SK-N-SH (cell line): ENCODE results near the gene STX1B. TPM values are rescaled to one million over a fixed set of nuclear protein-coding genes. Genes with fewer than 3 reads are reported as not detected.

Source experiments
- CTCF ChIA-PET: fragments of 300-600, 350-600 bp; formaldehyde crosslinking; extraction: SDS; loops from one replicate; lab custom pipeline; 2021; lab: Yijun Ruan, JAX
- POLR2A ChIA-PET: fragments of 350-600 bp; sonication (Branson Sonifier 250); formaldehyde crosslinking; extraction: SDS; loops from one replicate; lab custom pipeline; 2020; ENCODE audit warnings: antibody characterized with exemption, inconsistent platforms; lab: Yijun Ruan, JAX
- DNase-seq: peaks from one replicate; pipeline ENCODE4 v3.0.0; 2012
- H2AFZ ChIP-seq: fragments of 200-600 bp; sonication (generic); 2 replicates; pipeline ENCODE4 v1.8.1; 2016; ENCODE audit warnings: antibody characterized with exemption, mild to moderate bottlenecking, low read depth
- H3F3A ChIP-seq: fragments of 200-600 bp; sonication (generic); replicated peaks from 2 replicates; pipeline ENCODE3; 2016; ENCODE audit warnings: antibody characterized with exemption, mild to moderate bottlenecking; ENCODE audit not compliant: insufficient read depth
- H3K27ac ChIP-seq, 2 experiments: fragments of 200-500 bp in 1 of 2; fragments of 200-600 bp in 1 of 2; sonication (Bioruptor generic) in 1 of 2; sonication (generic), shearing (Covaris generic) in 1 of 2; 2 replicates each; pipeline versions ENCODE4 v1.5.1 to v1.6.1; 2014 to 2016; ENCODE audit warnings: low read depth in 2 of 2, inconsistent platforms in 1 of 2, low read length in 1 of 2, mild to moderate bottlenecking in 1 of 2, mixed read lengths in 1 of 2
- H3K27me3 ChIP-seq: fragments of 200-600 bp; sonication (generic), shearing (Covaris generic); 2 replicates; pipeline ENCODE4 v1.6.1; 2016; ENCODE audit warnings: mixed run types; ENCODE audit not compliant: insufficient read depth
- H3K36me3 ChIP-seq, 2 experiments: fragments of 200-500 bp in 1 of 2; fragments of 200-600 bp in 1 of 2; sonication (Bioruptor generic) in 1 of 2; sonication (generic) in 1 of 2; replicated peaks in 1 of 2; 2 replicates each; pipeline versions ENCODE3 to v1.5.1; 2014 to 2016; ENCODE audit warnings: low read length in 1 of 2, mild to moderate bottlenecking in 1 of 2; ENCODE audit not compliant: insufficient read depth in 2 of 2, control insufficient read depth in 1 of 2
- H3K4me1 ChIP-seq, 2 experiments: fragments of 200-500 bp in 1 of 2; fragments of 200-600 bp in 1 of 2; sonication (Bioruptor generic) in 1 of 2; sonication (generic), shearing (Covaris generic) in 1 of 2; 2 replicates each; pipeline versions ENCODE4 v1.5.1 to v1.6.1; 2014 to 2016; ENCODE audit warnings: low read depth in 1 of 2, low read length in 1 of 2, mixed run types in 1 of 2; ENCODE audit not compliant: insufficient read depth in 2 of 2, control insufficient read depth in 1 of 2
- H3K4me2 ChIP-seq: fragments of 200-600 bp; sonication (generic), shearing (Covaris generic); 2 replicates; pipeline ENCODE4 v1.6.1; 2017; ENCODE audit warnings: mixed run types
- H3K4me3 ChIP-seq, 2 experiments: fragments of 200-500 bp in 1 of 2; fragments of 200-600 bp in 1 of 2; sonication (Bioruptor generic) in 1 of 2; sonication (generic), shearing (Covaris generic) in 1 of 2; 2 replicates each; pipeline versions ENCODE4 v1.5.1 to v1.8.1; 2014 to 2016; ENCODE audit warnings: low read depth in 2 of 2, inconsistent platforms in 1 of 2, low read length in 1 of 2, mild to moderate bottlenecking in 1 of 2, mixed read lengths in 1 of 2, moderate library complexity in 1 of 2
- H3K79me2 ChIP-seq: fragments of 200-600 bp; sonication (generic); 2 replicates; pipeline ENCODE4 v1.8.1; 2017; ENCODE audit warnings: mild to moderate bottlenecking; ENCODE audit not compliant: insufficient read depth
- H3K9ac ChIP-seq: fragments of 200-600 bp; sonication (generic); 2 replicates; pipeline ENCODE4 v1.6.1; 2017; ENCODE audit warnings: mixed run types
- H3K9me2 ChIP-seq: fragments of 200-600 bp; sonication (generic); 2 replicates; pipeline ENCODE4 v1.6.1; 2017; ENCODE audit warnings: mixed run types
- H3K9me3 ChIP-seq: fragments of 200-600 bp; sonication (generic); 2 replicates; pipeline ENCODE4 v1.6.1; 2017; ENCODE audit warnings: mixed run types, mild to moderate bottlenecking, moderate library complexity
- H4K20me1 ChIP-seq: fragments of 200-600 bp; sonication (generic); 2 replicates; pipeline ENCODE4 v1.6.1; 2017; ENCODE audit warnings: mild to moderate bottlenecking, mixed run types; ENCODE audit not compliant: insufficient read depth
- CHD2 ChIP-seq: fragments of 150-350 bp; IDR thresholded peaks from 2 replicates; pipeline ENCODE4 v1.6.1; 2018; ENCODE audit warnings: low read length; ENCODE audit not compliant: partially characterized antibody
- EZH2phosphoT487 ChIP-seq: fragments of 200-600 bp; sonication (generic); IDR thresholded peaks from 2 replicates; pipeline ENCODE4 v1.6.1; 2017; ENCODE audit warnings: low read depth, mixed run types, mild to moderate bottlenecking, antibody characterized with exemption, moderate library complexity, borderline replicate concordance
- FOXJ3 ChIP-seq: sonication (generic); formaldehyde crosslinking; IDR thresholded peaks from 2 replicates; pipeline ENCODE4 v1.5.1; 2020; ENCODE audit warnings: mild to moderate bottlenecking, missing genetic modification reagents
- FOXM1 ChIP-seq: IDR thresholded peaks from 2 replicates; pipeline ENCODE4 v1.4.0; 2012; ENCODE audit warnings: low read depth, mild to moderate bottlenecking
- MAX ChIP-seq: IDR thresholded peaks from 2 replicates; pipeline ENCODE4 v1.4.0; 2012; ENCODE audit warnings: low read depth
- MXI1 ChIP-seq: IDR thresholded peaks from 2 replicates; pipeline ENCODE4 v1.6.1; 2012; ENCODE audit warnings: mild to moderate bottlenecking, low read depth, low read length, improper control_type of control experiment
- RXRA ChIP-seq: IDR thresholded peaks from 2 replicates; pipeline ENCODE4 v1.4.0; 2012; ENCODE audit warnings: low read depth, mild to moderate bottlenecking, borderline replicate concordance
- TCF12 ChIP-seq: IDR thresholded peaks from 2 replicates; pipeline ENCODE4 v1.4.0; 2012
- WGBS: methylation state at CpG from one replicate; pipeline ENCODE4 v1.1.6; 2017; ENCODE audit warnings: low lambda C conversion rate; 5-methylcytosine and 5-hydroxymethylcytosine counted together
- polyA plus RNA-seq, 3 experiments: library from polyadenylated mRNA; depleted of rRNA; stranded (reverse); fragments of >200 nt; gene quantifications; 2 replicates each; pipeline ENCODE4 v1.2.3, GENCODE V29; 2012
- TF ChIP-seq, protein P1 (sequence below): fragments of 150-350 bp; IDR thresholded peaks from 2 replicates; pipeline ENCODE4 v1.6.1; 2016; ENCODE audit warnings: mild to moderate bottlenecking, low read depth, low read length
- TF ChIP-seq, protein P2 (sequence below): IDR thresholded peaks from 2 replicates; pipeline ENCODE4 v1.6.1; 2012; ENCODE audit warnings: mild to moderate bottlenecking, low read depth, low read length, moderate library complexity

STX1B gene
- polyA plus RNA-seq, 1 of the 3 experiments (the other 2 are of a cell fraction) = 21.2 TPM

GRCh38 chr16:30944352-30944751, 66.1 kb downstream of the STX1B start:
- H3K9ac ChIP-seq = no peak overlapping the region
- 0 out of 2 replicates have a peak, but pooled peaks cover 16% of the 10 kb centered on the region for H3K79me2 ChIP-seq
- H3K4me3 ChIP-seq = no peak overlapping the region
- ChIA-PET CTCF (interaction anchor here (0.7 to 1.5 kb wide), 2 partner anchors 9 to 100 kb away, joined by 3 to 9 read pairs; no protein-coding TSS in a partner anchor), POLR2A (no interaction called here)
- H3K27me3 ChIP-seq = no peaks in the 10 kb centered on the region
- H3K27ac ChIP-seq = no peak overlapping the region
- TF ChIP-seq MAX (no peak), TCF12 (no peak), MXI1 (no peak), CHD2 (no peak), FOXM1 (no peak), EZH2phosphoT487 (no peak)
- TF ChIP-seq, protein P1, sequence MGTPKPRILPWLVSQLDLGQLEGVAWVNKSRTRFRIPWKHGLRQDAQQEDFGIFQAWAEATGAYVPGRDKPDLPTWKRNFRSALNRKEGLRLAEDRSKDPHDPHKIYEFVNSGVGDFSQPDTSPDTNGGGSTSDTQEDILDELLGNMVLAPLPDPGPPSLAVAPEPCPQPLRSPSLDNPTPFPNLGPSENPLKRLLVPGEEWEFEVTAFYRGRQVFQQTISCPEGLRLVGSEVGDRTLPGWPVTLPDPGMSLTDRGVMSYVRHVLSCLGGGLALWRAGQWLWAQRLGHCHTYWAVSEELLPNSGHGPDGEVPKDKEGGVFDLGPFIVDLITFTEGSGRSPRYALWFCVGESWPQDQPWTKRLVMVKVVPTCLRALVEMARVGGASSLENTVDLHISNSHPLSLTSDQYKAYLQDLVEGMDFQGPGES = no peak
- no peak overlapping the region for H2AFZ ChIP-seq
- no peaks in the 10 kb centered on the region for H3K9me3 ChIP-seq
- peaks cover 22 to 32% of the 10 kb centered on the region in 2 experiments for H3K36me3 ChIP-seq
- H3F3A ChIP-seq = peaks cover 18% of the 10 kb centered on the region
- peaks cover 0 to 11% of the 10 kb centered on the region in 2 experiments; a peak in 1 of 4 replicates for H3K4me1 ChIP-seq
- H3K4me2 ChIP-seq = no peak overlapping the region
- no peak for DNase-seq
- no peaks in the 10 kb centered on the region for H3K9me2 ChIP-seq
- H4K20me1 ChIP-seq = 0 out of 2 replicates have a peak, but pooled peaks cover 4% of the 10 kb centered on the region

DNA sequence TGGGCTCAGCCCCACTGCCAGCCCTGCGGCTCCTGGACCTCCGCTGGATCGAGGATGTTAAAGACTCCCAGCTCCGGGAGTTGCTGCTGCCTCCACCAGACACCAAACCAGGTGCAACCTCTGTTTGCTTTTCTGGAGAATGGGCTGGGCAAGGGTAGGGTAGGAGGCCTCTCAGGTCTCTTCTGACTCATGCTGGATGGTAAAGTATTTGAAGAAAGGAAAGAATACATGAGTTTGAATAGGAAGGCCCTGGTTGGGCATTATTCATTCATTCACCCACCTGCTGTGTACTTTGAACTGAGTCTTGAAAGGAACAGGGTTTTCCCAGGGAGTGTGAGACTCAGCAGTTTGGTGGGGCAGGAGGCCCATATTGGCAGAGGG, 68.0 kb downstream of the STX1B start:
- peaks cover 19% of the 10 kb centered on the region; the same call in 1 of the 2 replicates for H3K79me2 ChIP-seq
- H3K9me3 ChIP-seq = no peaks in the 10 kb centered on the region
- peaks cover 18% of the 10 kb centered on the region for H3F3A ChIP-seq
- no CpG with 5 or more reads among the region's 4 CpGs for WGBS
- H4K20me1 ChIP-seq = 0 out of 2 replicates have a peak, but pooled peaks cover 4% of the 10 kb centered on the region
- H3K9me2 ChIP-seq = no peaks in the 10 kb centered on the region
- TF ChIP-seq RXRA = no peak
- TF ChIP-seq, protein P2, sequence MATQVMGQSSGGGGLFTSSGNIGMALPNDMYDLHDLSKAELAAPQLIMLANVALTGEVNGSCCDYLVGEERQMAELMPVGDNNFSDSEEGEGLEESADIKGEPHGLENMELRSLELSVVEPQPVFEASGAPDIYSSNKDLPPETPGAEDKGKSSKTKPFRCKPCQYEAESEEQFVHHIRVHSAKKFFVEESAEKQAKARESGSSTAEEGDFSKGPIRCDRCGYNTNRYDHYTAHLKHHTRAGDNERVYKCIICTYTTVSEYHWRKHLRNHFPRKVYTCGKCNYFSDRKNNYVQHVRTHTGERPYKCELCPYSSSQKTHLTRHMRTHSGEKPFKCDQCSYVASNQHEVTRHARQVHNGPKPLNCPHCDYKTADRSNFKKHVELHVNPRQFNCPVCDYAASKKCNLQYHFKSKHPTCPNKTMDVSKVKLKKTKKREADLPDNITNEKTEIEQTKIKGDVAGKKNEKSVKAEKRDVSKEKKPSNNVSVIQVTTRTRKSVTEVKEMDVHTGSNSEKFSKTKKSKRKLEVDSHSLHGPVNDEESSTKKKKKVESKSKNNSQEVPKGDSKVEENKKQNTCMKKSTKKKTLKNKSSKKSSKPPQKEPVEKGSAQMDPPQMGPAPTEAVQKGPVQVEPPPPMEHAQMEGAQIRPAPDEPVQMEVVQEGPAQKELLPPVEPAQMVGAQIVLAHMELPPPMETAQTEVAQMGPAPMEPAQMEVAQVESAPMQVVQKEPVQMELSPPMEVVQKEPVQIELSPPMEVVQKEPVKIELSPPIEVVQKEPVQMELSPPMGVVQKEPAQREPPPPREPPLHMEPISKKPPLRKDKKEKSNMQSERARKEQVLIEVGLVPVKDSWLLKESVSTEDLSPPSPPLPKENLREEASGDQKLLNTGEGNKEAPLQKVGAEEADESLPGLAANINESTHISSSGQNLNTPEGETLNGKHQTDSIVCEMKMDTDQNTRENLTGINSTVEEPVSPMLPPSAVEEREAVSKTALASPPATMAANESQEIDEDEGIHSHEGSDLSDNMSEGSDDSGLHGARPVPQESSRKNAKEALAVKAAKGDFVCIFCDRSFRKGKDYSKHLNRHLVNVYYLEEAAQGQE = no peak
- TF ChIP-seq, protein P1 = no peak
- no peak for TF ChIP-seq MAX
- TF ChIP-seq CHD2 = no peak
- TF ChIP-seq MXI1 = no peak
- TF ChIP-seq FOXJ3 (CRISPR knock-in tag) = no peak
- TF ChIP-seq FOXM1 = no peak
- no peaks in the 10 kb centered on the region for H3K27me3 ChIP-seq
- peaks cover 0 to 7% of the 10 kb centered on the region in 2 experiments; a peak in 1 of 4 replicates for H3K4me1 ChIP-seq
- no peak for DNase-seq
- ChIA-PET POLR2A (interaction anchor here (0.9 to 1.9 kb wide), 7 partner anchors 7 to 518 kb away, joined by 4 to 5 read pairs (median 4); partner anchors contain the start of genes FUS and SETD1A), CTCF (interaction anchor here (0.6 to 4.8 kb wide), 22 partner anchors 10 to 195 kb away, joined by 3 to 45 read pairs (median 4); partner anchors contain the start of genes CTF1, FBXL19, ORAI3 and PHKG2)
- no peak overlapping the region for H3K4me3 ChIP-seq
- no peak overlapping the region for H3K9ac ChIP-seq
- no peak overlapping the region for H2AFZ ChIP-seq
- no peak overlapping the region for H3K4me2 ChIP-seq
- H3K36me3 ChIP-seq = peaks cover 27 to 32% of the 10 kb centered on the region in 2 experiments
- no peak overlapping the region; a peak in 1 of 4 replicates for H3K27ac ChIP-seq
